ENCODE data around the gene ZCCHC2.

- TF ChIP-seq, protein P1, sequence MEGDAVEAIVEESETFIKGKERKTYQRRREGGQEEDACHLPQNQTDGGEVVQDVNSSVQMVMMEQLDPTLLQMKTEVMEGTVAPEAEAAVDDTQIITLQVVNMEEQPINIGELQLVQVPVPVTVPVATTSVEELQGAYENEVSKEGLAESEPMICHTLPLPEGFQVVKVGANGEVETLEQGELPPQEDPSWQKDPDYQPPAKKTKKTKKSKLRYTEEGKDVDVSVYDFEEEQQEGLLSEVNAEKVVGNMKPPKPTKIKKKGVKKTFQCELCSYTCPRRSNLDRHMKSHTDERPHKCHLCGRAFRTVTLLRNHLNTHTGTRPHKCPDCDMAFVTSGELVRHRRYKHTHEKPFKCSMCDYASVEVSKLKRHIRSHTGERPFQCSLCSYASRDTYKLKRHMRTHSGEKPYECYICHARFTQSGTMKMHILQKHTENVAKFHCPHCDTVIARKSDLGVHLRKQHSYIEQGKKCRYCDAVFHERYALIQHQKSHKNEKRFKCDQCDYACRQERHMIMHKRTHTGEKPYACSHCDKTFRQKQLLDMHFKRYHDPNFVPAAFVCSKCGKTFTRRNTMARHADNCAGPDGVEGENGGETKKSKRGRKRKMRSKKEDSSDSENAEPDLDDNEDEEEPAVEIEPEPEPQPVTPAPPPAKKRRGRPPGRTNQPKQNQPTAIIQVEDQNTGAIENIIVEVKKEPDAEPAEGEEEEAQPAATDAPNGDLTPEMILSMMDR (IDR thresholded peaks at IDR 0.05; ENCODE audit: low read depth, low read length, poor library complexity, severe bottlenecking) = no peak
- TF ChIP-seq EZH2phosphoT487 (IDR thresholded peaks at IDR 0.05; ENCODE audit: borderline replicate concordance, low read length) = no peak
Observed at GRCh38 chr18:62524440-62525200, 1.8 kb downstream of the ZCCHC2 start.
